AML-193 (cell line): ENCODE data around the gene CRYGS.
"Not testable (repeated sequence)": the region's sequence is repeated elsewhere in the genome, so short reads cannot be mapped to it uniquely, and the experiment has no call there.

Experiments used
- DNase-seq, 2 experiments: peaks; one replicate each; lab custom pipeline; 2025; lab: John Stamatoyannopoulos, UW

The CRYGS gene

DNA sequence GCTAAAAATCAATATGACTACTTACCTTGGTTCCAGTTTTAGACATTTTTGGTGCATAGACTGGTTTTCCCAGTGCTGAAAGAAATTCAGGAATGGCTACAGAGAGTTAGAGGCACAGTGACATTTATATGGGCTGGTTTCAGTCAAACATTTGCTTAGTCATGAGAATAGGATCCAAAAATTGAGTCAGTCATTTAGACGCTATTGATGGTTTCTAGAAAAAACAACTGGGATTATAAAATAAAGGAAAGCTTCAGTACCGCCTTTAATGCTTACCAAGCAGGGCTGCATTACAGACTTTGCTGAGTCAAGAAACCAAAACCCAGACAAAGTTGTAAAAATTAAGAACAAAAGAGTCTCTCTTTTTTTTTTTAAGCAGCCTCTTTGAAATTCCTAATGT lies at the start of gene CRYGS:
Gene CRYGS (minus strand): TSS at position 100 of the 400 bp plus-strand sequence. CDS start 54 bp downstream, at position 46.
- DNase-seq = no peak

DNA sequence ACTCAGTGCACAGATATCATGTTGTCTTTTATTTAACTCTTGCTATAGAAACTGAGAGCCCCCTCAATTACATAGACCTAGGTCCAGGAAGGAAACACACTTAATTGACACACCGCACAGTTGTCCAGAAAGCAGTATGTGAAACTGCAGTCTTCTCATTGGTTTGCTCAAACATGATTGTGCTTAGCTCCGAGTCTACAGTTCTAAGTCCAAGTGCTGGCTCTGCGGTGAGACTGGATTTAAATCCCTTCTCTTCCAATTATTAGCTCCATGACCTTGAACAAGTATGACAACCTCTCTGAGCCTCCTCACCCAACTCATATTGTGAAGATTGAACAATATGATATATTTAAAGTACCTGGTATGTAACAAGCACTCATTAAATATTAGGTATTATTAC lies 49.7 kb upstream of the CRYGS start:
- DNase-seq = no peak

GRCh38 chr3:186592682-186593081 lies 48.5 kb upstream of the CRYGS start:
- DNase-seq = no peak

DNA sequence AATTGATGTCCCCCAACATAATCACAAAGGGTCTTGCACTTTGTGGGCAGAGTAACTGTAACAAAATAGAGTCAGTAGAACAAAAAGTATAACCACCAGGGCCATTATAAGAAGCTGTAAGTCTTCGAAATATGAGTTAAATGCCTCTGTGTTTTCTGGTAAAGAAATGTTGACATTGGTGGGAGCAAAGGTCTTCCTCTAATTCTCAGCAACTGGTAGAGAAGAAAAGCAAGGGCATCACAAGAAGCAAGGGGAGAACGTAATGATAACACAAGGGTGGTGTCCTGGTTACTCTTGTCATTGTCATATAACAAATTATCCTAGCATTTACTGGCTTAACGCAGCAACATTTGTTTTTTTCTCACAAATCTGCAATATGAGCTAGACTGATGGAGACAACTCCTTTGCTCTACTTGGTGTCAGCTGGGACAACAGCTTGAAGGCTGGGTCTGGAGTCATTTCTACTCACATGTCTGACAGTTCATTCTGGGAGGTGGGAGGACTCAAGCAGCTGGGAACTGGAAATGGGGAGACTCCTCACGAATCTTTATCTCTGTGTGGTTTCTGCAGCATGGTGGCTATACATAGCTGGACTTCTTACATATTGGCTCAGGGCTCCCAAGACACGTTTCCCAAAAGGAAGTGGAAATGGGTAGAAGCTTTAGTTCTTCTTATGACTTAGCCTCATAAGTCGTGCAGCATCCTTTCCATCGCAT lies 46.6 kb upstream of the CRYGS start:
- DNase-seq = no peak

DNA sequence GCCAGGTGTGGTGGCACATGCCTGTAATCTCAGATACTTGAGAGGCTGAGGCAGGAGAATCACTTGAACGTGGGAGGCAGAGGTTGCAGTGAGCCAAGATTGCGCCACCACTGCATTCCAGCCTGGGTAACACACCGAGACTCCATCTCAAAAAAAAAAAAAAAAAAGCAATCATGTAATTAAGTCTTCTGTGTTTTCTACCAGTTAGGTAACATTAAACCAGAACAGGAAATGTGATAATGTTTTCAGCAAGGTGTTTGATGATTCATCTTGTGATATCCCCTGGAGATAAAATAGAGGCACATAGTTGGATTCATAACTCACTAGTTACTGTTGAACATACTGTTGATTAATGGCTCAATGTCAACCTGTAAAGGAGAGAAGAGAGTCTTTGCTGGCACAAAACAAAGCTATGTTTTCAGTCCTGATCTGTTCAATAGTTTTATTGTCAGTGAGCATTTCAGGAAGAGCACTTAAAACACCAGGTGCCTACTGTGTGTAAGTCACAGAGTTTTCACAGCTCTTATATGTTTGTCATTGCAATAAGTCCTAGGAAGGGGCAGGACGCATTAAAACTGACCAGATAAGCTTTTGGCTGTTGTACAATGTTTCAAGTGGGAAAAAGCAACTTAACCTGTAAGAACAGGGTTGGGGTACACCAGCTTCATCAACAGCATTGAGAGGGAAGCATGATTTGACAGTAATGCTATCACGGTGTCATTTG lies 45.8 kb upstream of the CRYGS start:
- no peak for DNase-seq

- DNase-seq = peak; percentile 10 to 19
Measured at GRCh38 chr3:186589121-186589520, 44.9 kb upstream of the CRYGS start.

- DNase-seq = no peak
Measured at GRCh38 chr3:186588632-186589031, 44.5 kb upstream of the CRYGS start.

- DNase-seq = no peak
Measured at GRCh38 chr3:186587183-186587582, 43.0 kb upstream of the CRYGS start.

DNA sequence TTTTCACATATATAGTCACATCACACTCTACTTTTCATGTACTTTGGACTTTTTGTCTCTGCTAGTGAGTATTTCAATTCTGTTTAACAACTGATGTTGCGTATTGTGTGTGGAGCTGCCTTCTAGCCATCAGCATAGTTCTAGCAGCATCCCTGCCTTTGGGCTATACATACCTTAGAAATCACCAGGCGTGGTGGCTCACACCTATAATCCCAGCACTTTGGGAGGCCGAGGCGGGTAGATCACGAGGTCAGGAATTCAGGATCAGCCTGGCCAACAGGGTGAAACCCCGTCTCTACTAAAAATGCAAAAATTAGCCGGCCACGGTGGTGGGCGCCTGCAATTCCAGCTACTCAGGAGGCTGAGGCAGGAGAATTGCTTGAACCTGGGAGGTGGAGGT lies 42.1 kb upstream of the CRYGS start:
- not testable (repeated sequence) for DNase-seq

DNA sequence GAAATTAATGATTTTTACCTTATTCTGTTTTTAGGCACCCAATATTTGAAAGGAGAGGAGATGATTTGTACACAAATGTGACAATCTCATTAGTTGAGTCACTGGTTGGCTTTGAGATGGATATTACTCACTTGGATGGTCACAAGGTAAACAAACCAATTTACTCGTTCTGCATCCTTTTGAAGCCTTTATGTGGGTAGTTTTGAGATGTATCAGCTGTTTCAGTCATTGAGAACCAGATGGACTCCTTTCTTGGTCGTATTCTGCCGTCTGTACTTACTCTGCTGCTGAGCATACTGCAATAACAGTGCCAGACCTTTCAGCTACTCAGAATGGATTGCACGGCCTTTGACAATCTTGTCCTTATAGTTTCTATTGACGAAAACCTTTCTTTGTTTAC lies 39.7 kb upstream of the CRYGS start:
- DNase-seq = no peak

DNA sequence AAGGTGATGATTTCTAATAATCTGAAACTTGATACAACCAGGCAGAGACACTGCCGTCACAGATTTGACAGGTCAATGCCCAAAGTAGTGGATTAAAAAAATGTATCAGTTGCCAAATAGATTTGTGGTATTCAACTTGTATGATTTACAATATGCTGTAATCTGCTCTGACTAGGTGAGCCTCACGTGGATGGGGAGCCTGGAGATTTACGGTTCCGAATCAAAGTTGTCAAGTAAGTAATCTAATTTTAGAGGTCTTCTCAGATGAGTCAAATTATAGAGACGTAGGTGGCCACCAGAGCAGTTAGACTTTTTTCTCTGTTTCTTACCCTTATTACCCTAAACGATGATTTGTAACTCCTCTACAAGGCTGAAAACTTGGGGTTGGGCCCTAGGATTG lies 38.4 kb upstream of the CRYGS start:
- no peak for DNase-seq

DNA sequence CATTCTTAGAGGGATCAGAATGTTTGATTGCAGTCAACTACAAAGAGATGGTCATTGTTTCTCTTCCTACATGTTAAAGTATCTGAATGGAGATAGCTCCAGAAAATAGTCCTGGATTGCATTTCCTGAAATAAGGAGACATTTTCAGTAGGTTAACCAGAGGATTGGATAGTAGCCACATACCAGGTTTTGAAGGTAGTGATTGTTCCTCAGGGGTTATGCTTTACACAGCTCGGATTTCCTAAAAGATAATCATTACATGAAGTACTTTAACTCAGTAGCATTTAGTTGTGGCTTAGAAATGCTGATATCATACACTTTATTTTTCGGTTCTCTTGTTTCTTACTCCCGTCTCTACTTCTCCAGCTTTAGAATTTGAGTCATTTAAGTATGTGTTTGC lies 36.6 kb upstream of the CRYGS start:
- DNase-seq = no peak

DNA sequence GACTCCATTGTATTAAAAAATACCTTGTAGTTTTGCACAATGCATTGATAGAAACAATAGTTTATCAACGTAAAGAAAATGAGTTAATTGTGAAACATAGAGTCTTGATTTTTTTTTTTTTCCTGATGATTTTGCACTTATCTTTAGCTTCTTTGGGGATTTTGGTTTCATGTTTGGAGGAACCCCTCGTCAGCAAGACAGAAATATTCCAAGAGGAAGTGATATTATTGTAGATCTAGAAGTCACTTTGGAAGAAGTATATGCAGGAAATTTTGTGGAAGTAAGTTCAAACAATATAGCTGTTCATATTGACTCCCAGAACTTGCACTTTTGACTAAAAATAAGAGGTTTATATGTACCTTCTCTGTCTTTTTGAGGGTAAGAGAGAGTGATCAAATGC lies 33.3 kb upstream of the CRYGS start:
- DNase-seq = no peak

DNA sequence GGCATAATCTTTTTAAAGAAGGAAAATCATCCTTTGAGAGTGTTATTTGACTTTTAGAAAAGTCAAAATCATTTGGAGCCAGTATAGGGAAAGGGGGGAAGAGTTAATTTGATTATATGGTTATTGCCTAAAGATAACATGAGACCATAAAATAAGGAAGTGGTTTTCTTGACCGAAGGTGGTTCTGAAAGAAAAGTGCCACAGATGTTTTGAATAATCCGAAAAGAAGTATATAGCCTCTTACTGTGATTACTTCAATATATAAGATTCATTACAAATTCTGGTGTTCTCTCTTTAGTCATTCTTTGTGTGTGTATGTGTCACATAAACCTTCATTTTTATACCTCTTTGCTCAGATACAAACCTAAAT lies 27.4 kb upstream of the CRYGS start:
- DNase-seq = peak; percentile 10 to 62

DNA sequence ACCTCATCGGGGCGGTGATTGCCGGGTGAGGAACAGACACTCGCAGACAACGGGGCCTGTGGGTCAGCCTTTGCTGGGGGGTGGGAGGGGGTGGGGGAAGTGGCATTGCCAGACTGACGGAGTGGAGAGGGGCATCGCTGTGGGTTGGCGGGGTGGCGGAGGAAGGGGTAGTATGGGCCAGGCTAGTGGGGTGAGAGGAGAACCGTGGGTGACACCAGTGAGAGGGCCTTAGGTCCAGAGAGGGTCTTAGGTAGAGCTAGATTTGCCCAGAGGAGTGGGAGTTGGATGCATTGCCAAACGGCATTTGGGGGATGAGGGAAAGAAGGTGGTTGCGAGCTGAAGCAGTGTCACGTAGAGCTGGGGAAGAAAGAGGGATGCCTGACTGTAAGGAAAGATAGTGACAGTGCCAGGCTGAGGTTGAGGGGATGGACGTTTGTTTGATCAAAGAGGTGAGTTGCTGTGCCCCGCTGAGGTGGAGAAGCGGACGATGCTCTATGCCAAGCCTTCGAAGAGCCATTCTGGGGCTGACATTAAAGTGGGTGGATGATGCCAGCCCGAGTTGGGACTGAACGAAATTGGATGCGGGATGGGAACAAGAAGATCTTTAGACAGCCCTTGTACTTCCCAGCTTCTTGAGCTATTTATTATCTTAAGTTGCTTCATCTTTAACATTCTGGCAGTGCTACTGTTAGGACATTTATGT lies 26.9 kb upstream of the CRYGS start:
- DNase-seq = no peak

DNA sequence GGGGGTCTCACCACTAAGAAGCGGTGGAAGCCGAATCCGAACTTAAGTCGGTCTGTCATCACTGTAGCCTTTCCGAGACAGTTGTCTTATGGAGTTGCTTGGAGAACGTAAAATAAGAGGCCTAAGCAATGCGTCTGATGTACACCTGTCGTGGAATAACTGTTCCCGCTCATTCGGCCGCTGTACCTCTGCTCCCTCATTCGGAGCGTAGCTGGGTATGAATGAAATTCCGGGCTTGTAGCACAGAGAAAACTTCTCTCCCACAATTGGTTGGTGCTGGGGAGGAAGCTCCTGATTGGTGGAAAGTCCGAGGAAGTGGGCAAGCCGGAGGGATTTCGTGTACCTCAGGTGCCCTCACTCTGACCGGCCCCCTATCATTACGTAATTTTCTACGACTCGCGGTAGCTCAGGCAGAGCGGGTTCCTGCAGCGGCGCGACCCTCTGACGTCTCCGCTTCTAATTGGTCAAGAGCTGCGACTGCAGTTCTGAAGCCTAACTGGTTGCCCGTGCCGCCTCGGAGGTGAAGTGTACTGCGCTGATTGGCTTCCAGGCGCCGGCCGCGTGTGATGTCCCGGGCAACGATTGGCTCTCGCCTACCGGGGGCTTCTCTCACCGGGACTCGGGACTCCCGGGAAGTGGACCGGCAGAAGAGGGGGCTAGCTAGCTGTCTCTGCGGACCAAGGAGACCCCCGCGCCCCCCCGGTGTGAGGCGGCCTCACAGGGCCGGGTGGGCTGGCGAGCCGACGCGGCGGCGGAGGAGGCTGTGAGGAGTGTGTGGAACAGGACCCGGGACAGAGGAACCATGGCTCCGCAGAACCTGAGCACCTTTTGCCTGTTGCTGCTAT lies 26.1 kb upstream of the CRYGS start, which contains the start of gene DNAJB11:
Gene DNAJB11 (plus strand): TSS at position 625 of the 845 bp plus-strand sequence. CDS start 178 bp downstream, at position 803.
- DNase-seq = peak; percentile 100

GRCh38 chr3:186569779-186570095 lies 25.6 kb upstream of the CRYGS start:
- peak in 1 of 2 experiments; percentile 41 for DNase-seq

DNA sequence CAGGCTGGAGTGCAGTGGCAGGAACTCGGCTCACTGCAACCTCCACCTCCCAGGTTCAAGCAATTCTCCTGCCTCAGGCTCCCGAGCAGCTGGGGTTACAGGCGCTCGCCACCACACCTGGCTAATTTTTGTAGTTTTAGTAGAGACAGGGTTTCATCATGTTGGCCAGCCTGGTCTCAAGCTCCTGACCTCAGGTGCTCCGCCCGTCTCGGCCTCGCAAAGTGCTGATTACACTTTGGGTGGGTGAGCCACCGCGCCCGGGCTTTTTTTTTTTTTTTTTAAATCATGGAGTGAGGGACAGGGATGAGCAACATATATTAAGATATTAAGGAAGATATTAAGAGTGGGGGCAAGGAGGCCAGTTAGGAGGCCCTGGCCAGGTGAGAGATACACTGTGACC lies 25.2 kb upstream of the CRYGS start:
- not testable (repeated sequence) for DNase-seq

- peak; percentile 86 to 92 for DNase-seq
Measured at GRCh38 chr3:186567072-186567921, 23.1 kb upstream of the CRYGS start, which contains the start of gene TBCCD1. TSS of gene TBCCD1 (minus strand) at chr3:186567339. CDS start at chr3:186564329, 3,010 bp downstream.

DNA sequence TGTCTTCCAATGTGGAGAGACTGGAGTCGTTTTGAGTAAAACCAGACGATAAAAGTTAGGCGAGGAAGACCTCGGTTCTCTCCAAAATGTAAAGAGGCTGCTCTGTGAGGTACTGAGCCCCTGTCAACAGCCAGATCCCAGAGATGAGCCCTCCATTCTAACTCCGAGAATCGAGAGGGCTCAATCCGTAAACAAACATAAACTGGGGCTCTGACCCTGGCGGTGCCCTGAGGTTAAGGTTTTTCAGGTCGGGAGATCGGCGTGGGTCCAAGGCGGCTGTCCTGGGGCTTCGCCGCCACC lies 22.5 kb upstream of the CRYGS start:
- peak in 1 of 2 experiments; percentile 50 for DNase-seq

- no peak for DNase-seq
Measured at GRCh38 chr3:186564586-186564985, 20.4 kb upstream of the CRYGS start.
